Tibial artery (tissue), 4 donors: ENCODE data around the gene C1orf21.

ENCODE experiments used
- DNase-seq, 2 donors: peaks; one replicate each; pipeline ENCODE4 v3.0.0-alpha.2; 2019
- H3K27ac ChIP-seq, 2 donors: fragments of 200-600 bp; sonication (generic) in 1 of 2; 1 replicate in 1 of 2; 2 replicates in 1 of 2; pipeline ENCODE4 v1.5.1; 2018 to 2019; ENCODE audit warnings: mild to moderate bottlenecking in 1 of 2
- H3K27me3 ChIP-seq, 2 donors: fragments of 200-600 bp; sonication (generic) in 1 of 2; one replicate each; pipeline versions ENCODE4 v1.5.1 to v1.6.0; 2016 to 2019
- H3K36me3 ChIP-seq, 3 donors: fragments of 200-600 bp; sonication (generic) in 2 of 3; one replicate each; pipeline ENCODE4 v1.5.1; 2016 to 2019; ENCODE audit warnings: mild to moderate bottlenecking in 2 of 3
- H3K4me1 ChIP-seq, 4 donors: fragments of 200-600 bp; sonication (generic) in 2 of 4; 1 replicate in 3 of 4; 2 replicates in 1 of 4; pipeline ENCODE4 v1.5.1; 2016 to 2019
- H3K4me3 ChIP-seq, 2 donors: fragments of 200-600 bp; sonication (generic) in 1 of 2; 1 replicate in 1 of 2; 2 replicates in 1 of 2; pipeline ENCODE4 v1.5.1; 2018 to 2019; ENCODE audit warnings: mild to moderate bottlenecking in 2 of 2
- H3K9me3 ChIP-seq, 3 donors: fragments of 200-600 bp; sonication (generic) in 1 of 3; one replicate each; pipeline ENCODE4 v1.5.1; 2016 to 2019
- intact Hi-C: fragments of 100-400 bp; cut with DNase I; formaldehyde crosslinking; loops from one replicate; pipeline ENCODE4 v1.15.0; 2023; ENCODE audit warnings: low total_unique reads
- TF ChIP-seq, protein P1 (sequence below), 2 experiments: fragments of 200-600 bp in 1 of 2; fragments of 450-650 bp in 1 of 2; IDR thresholded peaks; one replicate each; pipeline ENCODE4 v1.5.1; 2017 to 2019; ENCODE audit warnings: antibody characterized with exemption in 2 of 2, mild to moderate bottlenecking in 1 of 2, moderate library complexity in 1 of 2

The C1orf21 gene

DNA sequence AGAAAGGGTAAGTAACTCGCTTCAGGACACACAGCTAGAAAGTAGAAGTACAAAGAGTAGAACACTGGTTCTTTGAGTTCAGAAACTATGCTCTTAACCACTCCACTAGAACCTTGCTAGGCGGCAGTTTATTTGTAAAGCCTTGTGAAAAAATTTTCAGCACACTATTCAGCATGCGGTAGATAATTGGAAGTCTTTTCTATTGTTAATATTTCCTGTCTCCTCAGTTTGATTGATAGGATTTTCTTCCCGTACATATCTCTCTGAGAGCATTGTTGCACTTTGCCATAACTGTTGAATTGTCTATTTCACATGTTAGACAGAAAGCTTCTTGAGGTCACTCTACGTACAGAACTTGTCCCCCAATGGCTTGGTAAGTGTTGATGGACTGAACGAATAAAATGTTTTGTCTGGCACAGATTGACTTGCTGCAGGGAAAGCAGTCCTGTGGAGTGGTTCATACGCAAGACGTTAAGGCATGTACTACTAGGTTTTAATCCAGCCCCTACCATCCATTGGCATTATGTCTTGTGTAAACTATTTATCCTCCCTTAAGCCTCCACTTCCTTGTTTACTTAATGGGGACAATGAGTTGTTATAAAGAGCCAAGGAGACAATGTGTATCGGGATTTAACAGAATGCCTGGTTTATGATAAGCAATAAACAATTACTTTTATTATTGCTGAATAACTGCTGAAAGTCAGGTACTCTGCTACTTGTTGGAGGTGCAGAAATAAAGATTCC, 35.8 kb downstream of the C1orf21 start:
- no peak overlapping the region for H3K27ac ChIP-seq

DNA sequence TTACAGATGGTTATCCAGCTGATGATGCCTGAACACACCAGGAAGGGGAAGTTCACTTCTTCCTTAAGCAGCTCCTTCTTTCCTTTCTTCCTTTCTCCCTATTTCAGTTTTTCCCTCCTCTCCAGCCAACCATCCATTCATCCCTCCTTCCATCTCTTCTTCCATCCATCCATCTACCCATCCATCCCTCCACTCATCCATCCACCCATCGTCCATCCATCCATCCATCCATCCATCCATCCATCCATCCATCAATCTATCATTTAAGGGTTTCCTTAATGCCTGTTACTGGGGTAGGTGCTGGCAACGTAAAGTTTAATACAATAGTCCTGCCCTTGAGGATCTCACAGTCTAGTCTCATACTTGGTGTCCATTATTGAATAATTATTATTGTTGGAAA, 36.8 kb downstream of the C1orf21 start:
- Histone ChIP-seq H3K4me3 (no peak overlapping the region), H3K36me3 (no peaks in the 10 kb centered on the region), H3K4me1 (peaks cover 0 to 11% (median 0%) of the 10 kb centered on the region in 4 donors), H3K9me3 (no peaks in the 10 kb centered on the region), H3K27me3 (no peaks in the 10 kb centered on the region), H3K27ac (no peak overlapping the region)
- TF ChIP-seq, protein P1, sequence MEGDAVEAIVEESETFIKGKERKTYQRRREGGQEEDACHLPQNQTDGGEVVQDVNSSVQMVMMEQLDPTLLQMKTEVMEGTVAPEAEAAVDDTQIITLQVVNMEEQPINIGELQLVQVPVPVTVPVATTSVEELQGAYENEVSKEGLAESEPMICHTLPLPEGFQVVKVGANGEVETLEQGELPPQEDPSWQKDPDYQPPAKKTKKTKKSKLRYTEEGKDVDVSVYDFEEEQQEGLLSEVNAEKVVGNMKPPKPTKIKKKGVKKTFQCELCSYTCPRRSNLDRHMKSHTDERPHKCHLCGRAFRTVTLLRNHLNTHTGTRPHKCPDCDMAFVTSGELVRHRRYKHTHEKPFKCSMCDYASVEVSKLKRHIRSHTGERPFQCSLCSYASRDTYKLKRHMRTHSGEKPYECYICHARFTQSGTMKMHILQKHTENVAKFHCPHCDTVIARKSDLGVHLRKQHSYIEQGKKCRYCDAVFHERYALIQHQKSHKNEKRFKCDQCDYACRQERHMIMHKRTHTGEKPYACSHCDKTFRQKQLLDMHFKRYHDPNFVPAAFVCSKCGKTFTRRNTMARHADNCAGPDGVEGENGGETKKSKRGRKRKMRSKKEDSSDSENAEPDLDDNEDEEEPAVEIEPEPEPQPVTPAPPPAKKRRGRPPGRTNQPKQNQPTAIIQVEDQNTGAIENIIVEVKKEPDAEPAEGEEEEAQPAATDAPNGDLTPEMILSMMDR (IDR thresholded peaks at IDR 0.05), result no peak
- DNase-seq, result no peak
- intact Hi-C loops, result no loop called here

More for the DNA sequence above, 35.8 kb downstream of the C1orf21 start:
- no peak for DNase-seq
- H3K4me1 ChIP-seq, result peaks cover 0 to 11% (median 0%) of the 10 kb centered on the region in 4 donors
- TF ChIP-seq, protein P1 (IDR thresholded peaks at IDR 0.05), result no peak
- H3K9me3 ChIP-seq, result no peaks in the 10 kb centered on the region
- intact Hi-C loops, result no loop called here
- H3K27me3 ChIP-seq, result no peaks in the 10 kb centered on the region
- H3K36me3 ChIP-seq, result no peaks in the 10 kb centered on the region
- H3K4me3 ChIP-seq, result no peak overlapping the region

DNA sequence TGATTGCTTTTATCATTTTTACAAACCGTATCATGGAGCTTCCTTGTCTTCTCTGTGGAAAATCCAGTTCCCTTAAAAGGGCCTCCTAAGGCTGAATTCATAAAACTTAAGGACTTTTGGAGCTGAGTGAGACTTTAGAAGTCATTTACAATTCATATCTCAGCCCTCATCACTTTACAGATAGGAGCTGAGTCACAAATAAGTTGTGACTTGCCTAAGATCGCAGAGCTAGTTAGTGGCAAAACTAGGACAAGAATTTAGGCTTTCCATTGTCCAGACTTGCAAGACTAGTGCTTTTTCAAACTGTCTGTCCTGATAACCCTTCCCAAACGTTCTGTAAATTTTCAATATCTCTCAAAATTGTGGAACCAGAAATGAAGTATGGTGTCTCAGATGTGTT, 37.3 kb downstream of the C1orf21 start:
- H3K9me3 ChIP-seq, result no peaks in the 10 kb centered on the region
- TF ChIP-seq, protein P1 (IDR thresholded peaks at IDR 0.05), result no peak
- H3K4me3 ChIP-seq, result no peak overlapping the region
- H3K27ac ChIP-seq, result no peak overlapping the region
- intact Hi-C loops, result no loop called here
- peaks cover 0 to 11% (median 0%) of the 10 kb centered on the region in 4 donors for H3K4me1 ChIP-seq
- H3K27me3 ChIP-seq, result no peaks in the 10 kb centered on the region
- H3K36me3 ChIP-seq, result no peaks in the 10 kb centered on the region
- DNase-seq, result no peak

DNA sequence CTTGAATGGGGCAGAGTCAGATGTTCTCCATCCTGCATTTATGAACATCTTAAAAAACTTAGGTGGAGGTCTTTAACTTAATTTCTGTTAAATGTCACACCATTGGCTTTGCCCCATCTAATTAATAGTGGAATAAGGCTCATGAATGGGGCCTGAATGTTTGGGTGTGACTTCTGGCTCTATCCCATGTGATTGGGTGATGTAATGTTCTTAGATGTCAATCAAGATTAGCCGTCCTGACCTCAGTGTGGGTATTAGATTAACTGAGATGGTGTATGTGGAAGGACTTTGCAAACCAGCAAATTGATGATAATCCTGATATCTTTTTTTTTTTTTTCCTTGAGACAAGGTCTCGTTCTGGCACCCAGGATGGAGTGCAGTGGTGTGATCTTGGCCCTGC, 38.1 kb downstream of the C1orf21 start:
- no peak overlapping the region for H3K4me3 ChIP-seq
- peaks cover 0 to 5% (median 0%) of the 10 kb centered on the region in 4 donors for H3K4me1 ChIP-seq
- H3K36me3 ChIP-seq, result no peaks in the 10 kb centered on the region
- no peak for DNase-seq
- H3K9me3 ChIP-seq, result no peaks in the 10 kb centered on the region
- TF ChIP-seq, protein P1 (IDR thresholded peaks at IDR 0.05), result no peak
- no peaks in the 10 kb centered on the region for H3K27me3 ChIP-seq
- H3K27ac ChIP-seq, result no peak overlapping the region
- intact Hi-C loops, result no loop called here

DNA sequence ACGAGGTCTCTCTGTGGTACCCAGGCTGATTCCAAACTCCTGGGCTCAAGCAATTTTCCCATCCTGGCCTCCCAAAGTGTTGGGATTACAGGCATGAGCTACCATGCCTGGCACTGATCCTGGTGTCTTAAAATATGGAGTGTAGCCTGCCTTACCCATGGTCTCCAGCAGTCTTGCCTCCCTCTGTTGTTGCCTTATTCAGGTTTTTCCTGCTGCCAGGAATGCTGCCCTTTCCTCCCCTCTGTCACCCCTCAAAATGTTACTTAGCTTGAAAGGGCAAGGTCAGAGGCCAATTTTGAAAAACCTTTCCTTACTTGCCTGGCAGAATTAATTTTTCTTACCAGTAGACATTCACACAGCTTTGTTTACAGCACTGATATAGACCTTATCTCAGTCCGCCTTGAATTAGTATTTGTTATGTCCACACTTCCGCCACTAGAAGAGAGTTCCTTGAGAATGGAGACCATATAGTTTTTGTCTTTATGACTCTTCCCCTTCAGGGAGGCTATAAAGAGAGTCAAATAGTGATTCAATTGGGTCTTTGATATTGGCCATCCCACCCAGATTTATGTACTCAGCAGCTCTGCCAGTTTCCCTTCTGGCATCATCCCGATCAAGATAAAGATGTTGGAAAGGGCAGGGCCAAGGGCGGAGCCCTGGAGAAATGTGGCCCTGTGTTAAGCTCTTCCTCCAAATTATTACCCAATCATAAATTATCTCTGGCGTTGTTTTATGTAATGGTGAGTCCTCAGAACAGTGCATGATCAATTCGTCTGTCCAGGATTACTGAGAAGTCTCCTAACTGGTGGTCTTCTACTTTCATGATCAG, 38.8 kb downstream of the C1orf21 start:
- Histone ChIP-seq H3K4me3 (no peak overlapping the region), H3K9me3 (no peaks in the 10 kb centered on the region), H3K27ac (no peak overlapping the region), H3K27me3 (no peaks in the 10 kb centered on the region), H3K36me3 (no peaks in the 10 kb centered on the region), H3K4me1 (no peaks in the 10 kb centered on the region)
- TF ChIP-seq, protein P1 (IDR thresholded peaks at IDR 0.05), result no peak
- DNase-seq, result no peak
- intact Hi-C loops, result no loop called here
